HepG2 (cell line): ENCODE measurements around the gene ABL2. TPM values are rescaled to one million over a fixed set of nuclear protein-coding genes. Genes with fewer than 3 reads are reported as not detected.
A peak's percentile ranks its signal among the peaks of the same experiment; 100 is the strongest.

Source experiments
- CAMTA2 ChIP-seq: sonication (generic); formaldehyde crosslinking; IDR thresholded peaks from 2 replicates; pipeline ENCODE4 v1.4.0; 2020; ENCODE audit warnings: mild to moderate bottlenecking, missing genetic modification reagents, borderline replicate concordance
- CHCHD3 ChIP-seq: sonication (generic); formaldehyde crosslinking; IDR thresholded peaks from 2 replicates; pipeline ENCODE4 v1.8.0; 2022; ENCODE audit warnings: mild to moderate bottlenecking, missing genetic modification reagents, moderate library complexity
- CHD4 ChIP-seq: fragments of 200-600 bp; sonication (generic); IDR thresholded peaks from 2 replicates; pipeline ENCODE4 v1.7.0; 2017; ENCODE audit warnings: mild to moderate bottlenecking, low read length, borderline replicate concordance
- EED ChIP-seq: sonication (generic); formaldehyde crosslinking; IDR thresholded peaks from 2 replicates; pipeline ENCODE4 v1.5.0; 2020; ENCODE audit warnings: mild to moderate bottlenecking, missing genetic modification reagents
- ELF3 ChIP-seq: IDR thresholded peaks from 2 replicates; pipeline ENCODE4 v1.6.1; 2016; ENCODE audit warnings: missing genetic modification reagents, missing compliant biosample characterization
- RARG ChIP-seq: sonication (generic); formaldehyde crosslinking; IDR thresholded peaks from 2 replicates; pipeline ENCODE4 v1.4.0; 2020; ENCODE audit warnings: low read depth, mild to moderate bottlenecking, missing genetic modification reagents
- SMYD3 ChIP-seq: sonication (generic); formaldehyde crosslinking; IDR thresholded peaks from 2 replicates; pipeline ENCODE4 v1.8.1; 2023; ENCODE audit warnings: mild to moderate bottlenecking, missing genetic modification reagents
- TAF15 ChIP-seq: fragments of 200-400 bp; formaldehyde crosslinking; IDR thresholded peaks from one replicate; pipeline ENCODE4 v1.6.1; 2018; ENCODE audit warnings: mild to moderate bottlenecking, low read depth, low read length; ENCODE audit not compliant: poor library complexity, severe bottlenecking
- TRIM22 ChIP-seq: fragments of 450-650 bp; IDR thresholded peaks from 2 replicates; pipeline ENCODE4 v1.6.1; 2017
- ZBTB8A ChIP-seq: sonication (generic); formaldehyde crosslinking; IDR thresholded peaks from 2 replicates; pipeline ENCODE4 v1.4.0; 2020; ENCODE audit warnings: mild to moderate bottlenecking, low read depth, missing genetic modification reagents, borderline replicate concordance
- ZNF30 ChIP-seq: sonication (generic); formaldehyde crosslinking; IDR thresholded peaks from 2 replicates; pipeline ENCODE4 v1.5.0; 2020; ENCODE audit warnings: mild to moderate bottlenecking, missing genetic modification reagents
- ZNF530 ChIP-seq: sonication (generic); formaldehyde crosslinking; IDR thresholded peaks from 2 replicates; pipeline ENCODE4 v1.5.0; 2020; ENCODE audit warnings: low read depth, mild to moderate bottlenecking, missing genetic modification reagents
- ZNF577 ChIP-seq: sonication (generic); formaldehyde crosslinking; IDR thresholded peaks from 2 replicates; pipeline ENCODE4 v1.4.0; 2020; ENCODE audit warnings: mild to moderate bottlenecking, low read depth, missing genetic modification reagents, borderline replicate concordance
- ZNF678 ChIP-seq: sonication (generic); formaldehyde crosslinking; IDR thresholded peaks from 2 replicates; pipeline ENCODE4 v1.4.0; 2020; ENCODE audit warnings: mild to moderate bottlenecking, missing genetic modification reagents
- ZNF772 ChIP-seq: sonication (generic); formaldehyde crosslinking; IDR thresholded peaks from 2 replicates; pipeline ENCODE4 v1.5.0; 2020; ENCODE audit warnings: mild to moderate bottlenecking, missing genetic modification reagents
- ZNF782 ChIP-seq: sonication (generic); formaldehyde crosslinking; IDR thresholded peaks from 2 replicates; pipeline ENCODE4 v1.4.0; 2020; ENCODE audit warnings: missing genetic modification reagents, mild to moderate bottlenecking, borderline replicate concordance
- ZSCAN12 ChIP-seq: sonication (generic); formaldehyde crosslinking; IDR thresholded peaks from 2 replicates; pipeline ENCODE4 v1.9.0; 2021; ENCODE audit warnings: mild to moderate bottlenecking, missing genetic modification reagents
- polyA plus RNA-seq, 8 experiments: library from polyadenylated mRNA; depleted of rRNA in 3 of 8; stranded (reverse) in 7 of 8; unstranded in 1 of 8; fragments of >200 nt; fragmentation: Illumina TruSeq in 4 of 8; extraction: Trizol in 4 of 8; gene quantifications; 2 replicates each; pipeline versions ENCODE4 v1.2.1 to v1.2.3, GENCODE V29; 2011 to 2016; ENCODE audit warnings: low read depth in 4 of 8, missing spikeins in 1 of 8, mixed read lengths in 1 of 8; ENCODE audit not compliant: insufficient read depth in 1 of 8
- total RNA-seq, 5 experiments: library from RNA; depleted of rRNA; stranded (reverse); fragments of >200 nt; fragmentation: Illumina TruSeq; extraction: Trizol; gene quantifications; 2 replicates each; pipeline ENCODE4 v1.2.3, GENCODE V29; 2016; ENCODE audit warnings: low read depth in 1 of 5
- TF ChIP-seq, protein P1 (sequence below), 2 experiments: sonication (generic) in 1 of 2; formaldehyde crosslinking in 1 of 2; IDR thresholded peaks; 2 replicates each; pipeline versions ENCODE4 v1.4.0 to v1.6.1; 2018 to 2020; ENCODE audit warnings: missing genetic modification reagents in 2 of 2, borderline replicate concordance in 1 of 2, low read depth in 1 of 2, mild to moderate bottlenecking in 1 of 2, missing biosample characterization in 1 of 2
- TF ChIP-seq, protein P2 (sequence below): sonication (generic); formaldehyde crosslinking; IDR thresholded peaks from 2 replicates; pipeline ENCODE4 v1.5.0; 2020; ENCODE audit warnings: missing genetic modification reagents, mild to moderate bottlenecking, borderline replicate concordance
- TF ChIP-seq, protein P3 (sequence below): fragments of 450-650 bp; IDR thresholded peaks from 2 replicates; pipeline ENCODE4 v1.6.1; 2017; ENCODE audit warnings: mild to moderate bottlenecking
- TF ChIP-seq, protein P4 (sequence below): IDR thresholded peaks from 2 replicates; pipeline ENCODE4 v1.6.1; 2018; ENCODE audit warnings: missing genetic modification reagents

The ABL2 gene
- total and polyA plus RNA-seq, 2 of the 13 experiments (the other 11 are each of a cell fraction or from before 2014, with no cell fraction given), result 5.8 to 6.0 TPM

GRCh38 chr1:179081687-179082332 lies 147.7 kb downstream of the ABL2 start, which contains the start of gene TOR3A (continued):
- peak; percentile 45; the same call in 1 of the 2 replicates for TF ChIP-seq CAMTA2
- TF ChIP-seq ZNF772 (CRISPR knock-in tag), result no peak; the same call in 1 of the 2 replicates
- TF ChIP-seq ZSCAN12 (CRISPR knock-in tag), result 0 out of 2 replicates have a peak, but pooled peaks have one; percentile 39
- TF ChIP-seq ZBTB8A (CRISPR knock-in tag), result peak; percentile 71; the same call in 1 of the 2 replicates
- TF ChIP-seq, protein P1, sequence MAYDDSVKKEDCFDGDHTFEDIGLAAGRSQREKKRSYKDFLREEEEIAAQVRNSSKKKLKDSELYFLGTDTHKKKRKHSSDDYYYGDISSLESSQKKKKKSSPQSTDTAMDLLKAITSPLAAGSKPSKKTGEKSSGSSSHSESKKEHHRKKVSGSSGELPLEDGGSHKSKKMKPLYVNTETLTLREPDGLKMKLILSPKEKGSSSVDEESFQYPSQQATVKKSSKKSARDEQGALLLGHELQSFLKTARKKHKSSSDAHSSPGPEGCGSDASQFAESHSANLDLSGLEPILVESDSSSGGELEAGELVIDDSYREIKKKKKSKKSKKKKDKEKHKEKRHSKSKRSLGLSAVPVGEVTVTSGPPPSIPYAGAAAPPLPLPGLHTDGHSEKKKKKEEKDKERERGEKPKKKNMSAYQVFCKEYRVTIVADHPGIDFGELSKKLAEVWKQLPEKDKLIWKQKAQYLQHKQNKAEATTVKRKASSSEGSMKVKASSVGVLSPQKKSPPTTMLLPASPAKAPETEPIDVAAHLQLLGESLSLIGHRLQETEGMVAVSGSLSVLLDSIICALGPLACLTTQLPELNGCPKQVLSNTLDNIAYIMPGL (CRISPR knock-in tag; IDR thresholded peaks at IDR 0.05; ENCODE audit: borderline replicate concordance in 1 of 2, low read depth in 1 of 2), result peak in 1 of 2 experiments; percentile 60; a peak in 1 of 4 replicates
- no peak for TF ChIP-seq CHCHD3
- no peak; the same call in none of the 2 replicates for TF ChIP-seq ZNF782 (CRISPR knock-in tag)
- TF ChIP-seq ZNF678, result 0 out of 2 replicates have a peak, but pooled peaks have one; percentile 28
- TF ChIP-seq ZNF30 (CRISPR knock-in tag), result 0 out of 2 replicates have a peak, but pooled peaks have one; percentile 10
- TF ChIP-seq, protein P2, sequence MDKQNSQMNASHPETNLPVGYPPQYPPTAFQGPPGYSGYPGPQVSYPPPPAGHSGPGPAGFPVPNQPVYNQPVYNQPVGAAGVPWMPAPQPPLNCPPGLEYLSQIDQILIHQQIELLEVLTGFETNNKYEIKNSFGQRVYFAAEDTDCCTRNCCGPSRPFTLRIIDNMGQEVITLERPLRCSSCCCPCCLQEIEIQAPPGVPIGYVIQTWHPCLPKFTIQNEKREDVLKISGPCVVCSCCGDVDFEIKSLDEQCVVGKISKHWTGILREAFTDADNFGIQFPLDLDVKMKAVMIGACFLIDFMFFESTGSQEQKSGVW, result no peak
- TF ChIP-seq RARG (CRISPR knock-in tag), result no peak
- TF ChIP-seq CHD4, result no peak
- TF ChIP-seq ZNF577, result no peak
- TF ChIP-seq TAF15, result no peak
- TF ChIP-seq EED (CRISPR knock-in tag), result no peak
- TF ChIP-seq ZNF530 (CRISPR knock-in tag), result no peak
- TF ChIP-seq, protein P3, sequence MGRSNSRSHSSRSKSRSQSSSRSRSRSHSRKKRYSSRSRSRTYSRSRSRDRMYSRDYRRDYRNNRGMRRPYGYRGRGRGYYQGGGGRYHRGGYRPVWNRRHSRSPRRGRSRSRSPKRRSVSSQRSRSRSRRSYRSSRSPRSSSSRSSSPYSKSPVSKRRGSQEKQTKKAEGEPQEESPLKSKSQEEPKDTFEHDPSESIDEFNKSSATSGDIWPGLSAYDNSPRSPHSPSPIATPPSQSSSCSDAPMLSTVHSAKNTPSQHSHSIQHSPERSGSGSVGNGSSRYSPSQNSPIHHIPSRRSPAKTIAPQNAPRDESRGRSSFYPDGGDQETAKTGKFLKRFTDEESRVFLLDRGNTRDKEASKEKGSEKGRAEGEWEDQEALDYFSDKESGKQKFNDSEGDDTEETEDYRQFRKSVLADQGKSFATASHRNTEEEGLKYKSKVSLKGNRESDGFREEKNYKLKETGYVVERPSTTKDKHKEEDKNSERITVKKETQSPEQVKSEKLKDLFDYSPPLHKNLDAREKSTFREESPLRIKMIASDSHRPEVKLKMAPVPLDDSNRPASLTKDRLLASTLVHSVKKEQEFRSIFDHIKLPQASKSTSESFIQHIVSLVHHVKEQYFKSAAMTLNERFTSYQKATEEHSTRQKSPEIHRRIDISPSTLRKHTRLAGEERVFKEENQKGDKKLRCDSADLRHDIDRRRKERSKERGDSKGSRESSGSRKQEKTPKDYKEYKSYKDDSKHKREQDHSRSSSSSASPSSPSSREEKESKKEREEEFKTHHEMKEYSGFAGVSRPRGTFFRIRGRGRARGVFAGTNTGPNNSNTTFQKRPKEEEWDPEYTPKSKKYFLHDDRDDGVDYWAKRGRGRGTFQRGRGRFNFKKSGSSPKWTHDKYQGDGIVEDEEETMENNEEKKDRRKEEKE, result no peak
- TF ChIP-seq, protein P4, sequence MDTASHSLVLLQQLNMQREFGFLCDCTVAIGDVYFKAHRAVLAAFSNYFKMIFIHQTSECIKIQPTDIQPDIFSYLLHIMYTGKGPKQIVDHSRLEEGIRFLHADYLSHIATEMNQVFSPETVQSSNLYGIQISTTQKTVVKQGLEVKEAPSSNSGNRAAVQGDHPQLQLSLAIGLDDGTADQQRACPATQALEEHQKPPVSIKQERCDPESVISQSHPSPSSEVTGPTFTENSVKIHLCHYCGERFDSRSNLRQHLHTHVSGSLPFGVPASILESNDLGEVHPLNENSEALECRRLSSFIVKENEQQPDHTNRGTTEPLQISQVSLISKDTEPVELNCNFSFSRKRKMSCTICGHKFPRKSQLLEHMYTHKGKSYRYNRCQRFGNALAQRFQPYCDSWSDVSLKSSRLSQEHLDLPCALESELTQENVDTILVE (CRISPR knock-in tag), result no peak
- TF ChIP-seq TRIM22, result no peak
- peak; percentile 40; the same call in 1 of the 2 replicates for TF ChIP-seq ELF3 (CRISPR knock-in tag)
- no peak for TF ChIP-seq SMYD3 (CRISPR knock-in tag)
